ENCODE measurements around the gene NTSR1.
A peak's percentile ranks its signal among the peaks of the same experiment; 100 is the strongest.

The NTSR1 gene

DNA sequence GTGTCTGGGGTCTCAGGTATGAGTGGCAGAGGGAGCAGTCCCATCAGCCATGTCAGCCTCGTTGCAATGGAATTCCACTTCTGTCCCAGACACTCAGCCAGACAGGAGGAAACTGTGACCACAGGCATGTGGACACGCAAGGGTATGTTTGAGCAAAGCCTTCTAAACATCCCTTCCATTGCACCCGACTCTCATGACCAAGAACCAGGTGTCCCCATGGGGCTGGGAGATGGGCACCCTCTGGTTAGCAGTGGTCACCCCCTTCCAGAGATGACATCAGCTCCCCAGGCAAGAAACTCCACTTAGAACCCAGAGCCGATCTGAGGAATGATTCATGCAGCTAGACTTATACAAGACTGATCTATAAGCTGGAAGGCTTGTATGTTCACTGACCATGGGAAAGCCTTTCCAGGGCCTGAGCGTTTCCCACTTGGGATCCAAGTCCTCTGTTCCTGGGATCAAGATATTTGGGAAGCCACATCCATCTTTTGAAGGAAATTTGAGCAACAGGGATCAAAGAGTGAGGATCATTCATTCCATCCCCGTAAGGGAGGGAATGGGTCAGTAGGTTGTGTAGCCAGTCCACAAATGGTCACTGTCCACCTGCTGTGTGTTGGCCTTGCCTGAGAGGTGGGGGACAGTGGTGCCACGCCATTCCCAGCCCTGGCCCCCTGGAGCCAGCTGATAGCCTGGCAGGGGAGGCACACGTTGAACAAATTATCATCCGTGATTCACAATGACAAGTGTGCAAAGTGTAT is 83.7 kb downstream of the NTSR1 start:
- no peak for DNase-seq

DNA sequence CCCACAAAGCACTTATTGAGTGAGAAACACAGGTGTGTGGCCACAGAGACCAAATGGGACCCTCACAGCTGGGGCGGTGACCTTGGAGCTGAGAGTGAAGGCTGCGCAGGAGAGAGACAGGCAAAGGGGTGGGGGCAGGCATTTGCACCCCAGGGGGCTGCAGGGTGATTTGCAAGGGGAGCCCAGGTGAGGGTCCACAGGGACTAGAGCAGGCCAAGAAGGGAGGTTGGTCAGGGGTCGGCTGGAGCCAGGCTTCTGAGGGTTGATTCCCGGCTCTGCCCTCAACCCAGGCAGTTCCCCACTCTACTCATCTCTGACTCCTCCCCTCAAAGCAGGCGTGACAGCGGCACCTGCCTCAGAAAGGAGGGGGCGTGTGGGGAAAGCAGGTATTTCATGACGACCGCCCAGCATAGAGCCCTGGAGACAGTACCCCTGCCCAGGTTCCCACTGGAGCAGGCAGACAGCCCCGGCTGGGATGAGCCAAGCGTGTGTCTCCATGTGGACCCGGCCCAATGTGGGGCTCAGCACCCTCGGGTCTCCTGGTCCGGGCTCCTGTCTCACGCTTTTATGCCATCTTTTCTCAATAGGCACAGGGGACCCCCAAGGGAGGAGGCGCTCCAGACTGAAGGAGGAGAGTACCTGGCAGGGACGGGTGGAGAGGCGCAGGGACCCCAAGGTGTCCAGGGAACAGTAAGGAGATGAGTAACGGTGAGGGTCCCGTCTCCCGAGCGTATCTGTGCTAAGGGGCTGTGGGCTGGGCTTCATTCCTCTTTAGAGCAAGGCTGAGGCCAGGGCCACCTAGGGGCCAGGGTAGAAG is 84.5 kb downstream of the NTSR1 start:
- no peak for DNase-seq

GRCh38 chr20:62793757-62794006 is 85.0 kb downstream of the NTSR1 start:
- DNase-seq: no peak

GRCh38 chr20:62794007-62794724 is 85.5 kb downstream of the NTSR1 start:
- DNase-seq: peak; percentile 96

- DNase-seq: peak; percentile 64
Measured at GRCh38 chr20:62795023-62795761, 86.6 kb downstream of the NTSR1 start.

- no peak for DNase-seq
Measured at GRCh38 chr20:62796699-62797491, 88.3 kb downstream of the NTSR1 start.

DNA sequence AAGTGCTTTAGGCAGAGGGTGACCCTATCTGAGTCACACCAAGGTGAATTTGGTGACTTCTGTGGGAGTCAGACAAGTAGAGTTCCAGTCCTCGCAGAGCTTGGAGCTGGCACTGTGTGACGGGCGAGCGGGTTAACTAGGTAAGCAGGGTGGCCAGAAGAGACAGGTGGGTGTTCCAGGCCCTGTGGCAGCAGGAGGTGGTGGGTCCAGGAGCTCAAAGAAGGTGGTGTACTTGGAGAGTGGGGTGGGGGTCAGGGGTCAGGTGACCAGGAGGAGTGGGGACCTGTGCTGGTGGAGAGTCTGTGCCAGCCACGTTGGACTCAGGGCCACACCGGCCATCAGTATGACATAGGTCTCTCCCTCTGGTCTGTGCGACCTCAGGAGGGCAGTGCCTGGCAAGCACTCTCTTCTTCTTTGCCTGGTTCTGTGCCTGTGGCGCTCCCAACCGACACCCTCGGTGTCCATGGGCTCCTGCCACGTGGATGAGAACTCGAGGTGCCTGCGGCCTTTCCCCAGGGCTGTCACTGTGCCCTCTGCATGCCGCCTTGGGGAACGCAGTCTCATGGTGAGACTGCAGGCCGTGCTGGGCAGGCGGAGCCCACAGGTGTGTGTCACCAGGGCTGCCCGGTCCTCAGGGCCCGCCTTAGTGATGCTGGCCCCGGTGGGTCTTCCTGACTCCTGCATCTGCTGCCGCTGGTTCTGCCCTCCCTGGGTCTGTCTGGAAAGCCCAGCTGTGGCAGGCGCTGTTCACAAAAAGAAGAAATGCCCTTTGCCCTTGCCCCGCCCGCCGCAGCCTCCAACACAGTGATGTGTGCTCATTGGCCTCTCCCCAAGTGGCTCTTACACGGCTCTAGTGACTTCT is 89.3 kb downstream of the NTSR1 start:
- no peak for DNase-seq

DNA sequence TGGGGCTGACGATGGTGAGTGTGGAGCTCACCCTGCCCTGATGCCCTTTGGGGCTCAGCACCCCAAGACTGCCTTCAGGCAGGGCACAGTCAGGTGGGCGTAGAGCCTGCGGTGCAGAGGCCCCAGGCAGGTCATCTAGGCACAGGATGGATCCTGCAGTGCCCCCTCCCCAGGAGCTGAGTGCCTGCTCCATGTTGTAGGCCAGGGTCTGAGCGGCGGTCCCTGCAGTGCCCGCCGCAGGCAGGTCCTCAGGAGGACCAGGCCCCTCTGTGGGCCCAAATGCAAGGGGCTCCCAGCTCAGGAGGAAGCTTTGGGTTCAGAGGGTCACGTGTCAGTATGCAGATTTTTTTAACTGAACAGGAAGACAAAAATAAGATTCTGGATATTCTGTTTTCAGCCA is 90.4 kb downstream of the NTSR1 start:
- DNase-seq: no peak

- no peak for DNase-seq
Measured at GRCh38 chr20:62799459-62799858, 90.8 kb downstream of the NTSR1 start.

DNA sequence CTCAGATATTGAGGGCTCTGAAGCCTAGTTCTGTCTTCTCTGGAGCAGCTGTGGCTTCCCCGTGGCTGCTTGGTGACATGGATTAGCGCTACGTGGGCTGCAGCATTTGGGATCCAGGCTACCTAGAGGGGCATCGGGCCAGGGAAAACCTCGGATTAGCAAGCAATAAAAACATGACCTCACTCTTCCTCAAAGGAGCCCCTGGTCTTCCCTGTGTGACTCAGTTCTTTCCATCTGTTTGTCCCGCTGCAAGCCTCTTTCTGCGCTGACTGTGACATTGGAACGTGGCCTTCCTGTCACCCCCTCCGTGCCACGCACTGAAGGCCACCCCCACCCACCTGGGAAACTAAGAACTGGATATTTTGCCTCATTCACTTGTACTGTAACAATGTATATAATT is 91.2 kb downstream of the NTSR1 start:
- DNase-seq: no peak

DNA sequence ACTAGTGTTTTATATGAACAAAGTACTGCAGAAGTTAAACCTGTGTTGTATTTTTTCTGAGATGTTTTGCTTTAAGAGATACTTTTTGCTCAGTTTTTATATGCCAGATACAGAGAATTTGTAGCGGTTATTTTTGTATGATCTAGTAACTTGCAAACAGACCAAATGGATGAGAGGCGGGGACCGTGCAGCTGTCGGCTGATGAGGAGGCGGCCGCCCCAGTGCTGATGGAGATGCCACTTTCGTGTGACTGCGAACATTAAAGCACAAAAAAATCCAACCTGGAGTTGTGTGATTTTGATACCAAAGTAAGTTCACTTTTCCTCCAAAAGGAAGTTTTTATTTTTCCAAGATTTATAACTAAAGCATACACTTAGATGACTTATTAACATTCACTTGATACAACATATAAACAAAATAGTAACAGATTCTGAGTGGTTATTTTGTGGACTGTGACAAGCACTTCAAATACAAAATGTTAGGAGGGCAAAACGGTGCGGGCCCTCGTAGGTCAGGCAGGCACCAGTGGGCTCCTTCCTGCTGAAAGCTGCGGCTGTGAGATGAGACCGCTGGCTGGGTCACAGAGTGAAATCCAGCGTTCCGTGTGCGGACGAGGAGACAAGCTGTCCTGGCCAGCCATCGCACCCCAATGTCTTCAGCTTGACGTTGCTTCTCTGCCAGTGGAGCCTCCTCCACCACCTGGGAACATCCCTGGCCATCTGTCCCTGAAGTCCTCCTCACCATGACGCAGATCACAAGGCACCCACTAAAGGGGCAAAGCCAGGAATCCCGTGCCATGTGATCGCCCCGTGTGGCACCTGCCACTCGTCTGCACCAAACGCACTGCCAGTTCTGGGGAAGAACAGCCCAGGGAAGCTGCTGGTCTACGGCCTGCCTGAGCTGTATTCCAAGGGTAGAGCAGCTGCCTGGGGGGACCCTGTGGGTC is 92.0 kb downstream of the NTSR1 start:
- DNase-seq: no peak

DNA sequence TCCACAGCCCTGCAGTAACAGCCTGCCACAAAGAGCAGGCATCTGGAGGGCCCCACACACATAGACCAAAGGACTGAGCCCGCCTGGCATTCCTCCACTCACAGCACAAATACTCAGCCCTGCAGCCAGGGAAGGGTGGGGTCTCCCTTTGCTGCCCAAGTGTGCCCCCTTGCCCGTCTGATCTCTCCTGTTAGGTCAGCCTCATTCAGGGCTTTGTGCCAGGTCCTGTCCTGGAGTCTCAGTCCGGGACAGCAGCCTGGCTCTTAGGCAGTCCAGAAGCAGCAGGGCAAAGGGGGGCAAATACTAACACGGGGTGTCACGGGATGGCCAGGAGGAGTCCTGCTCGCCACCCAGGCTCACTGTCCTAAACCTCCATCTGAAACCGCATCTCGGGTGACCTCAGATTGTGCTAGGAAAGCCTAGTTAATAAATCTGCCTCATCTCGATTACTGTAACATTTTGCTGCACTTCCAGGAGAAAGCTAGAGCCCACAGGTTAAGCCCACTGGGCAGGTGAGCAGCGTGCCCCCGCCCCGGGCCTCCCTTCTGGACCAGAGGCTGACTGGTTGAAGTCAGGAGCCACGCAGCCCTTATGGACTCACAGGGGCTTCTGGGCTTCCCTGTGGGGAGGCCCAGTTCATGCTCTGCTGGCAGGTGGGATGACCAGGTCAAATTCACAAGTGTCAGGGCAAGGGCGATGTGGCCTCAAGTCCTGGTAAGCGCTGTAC is 92.8 kb downstream of the NTSR1 start:
- DNase-seq: no peak

GRCh38 chr20:62802026-62802712 is 93.5 kb downstream of the NTSR1 start:
- DNase-seq: no peak

DNA sequence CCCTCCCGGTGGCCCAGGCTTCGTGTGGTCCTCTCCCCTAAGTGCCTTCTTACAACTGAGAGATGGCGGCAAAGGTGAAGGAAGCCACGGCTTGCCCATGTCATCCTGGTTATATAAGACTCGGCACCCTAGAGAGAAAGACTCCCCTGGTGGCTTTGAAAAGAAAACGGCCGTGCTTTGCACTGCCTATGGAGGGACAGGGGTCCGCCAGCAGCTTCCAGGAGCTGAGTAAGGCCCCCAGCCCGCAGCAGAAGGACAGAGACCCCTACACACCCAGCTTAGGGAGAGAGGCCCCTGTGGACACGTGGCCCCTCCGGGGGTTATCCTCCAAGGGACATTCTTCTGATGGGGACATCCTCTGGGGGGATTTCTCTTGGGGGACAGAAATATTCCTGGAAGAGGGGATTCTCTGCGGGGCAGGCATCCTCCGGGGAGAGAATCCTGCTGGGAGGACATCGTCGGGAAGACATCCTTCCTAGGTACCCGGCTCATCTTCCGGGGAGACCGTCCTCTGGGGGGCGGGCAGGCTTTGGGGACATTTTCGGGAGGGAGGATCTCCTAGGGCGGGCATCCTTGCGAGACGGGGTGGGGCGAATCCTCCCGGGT is 95.5 kb downstream of the NTSR1 start:
- peak; percentile 32 for DNase-seq

- DNase-seq: peak; percentile 78
Measured at GRCh38 chr20:62804627-62805154, 96.1 kb downstream of the NTSR1 start, which contains the start of gene OGFR. Gene OGFR (plus strand): TSS chr20:62804835. CDS start chr20:62804860, 25 bp downstream.

DNA sequence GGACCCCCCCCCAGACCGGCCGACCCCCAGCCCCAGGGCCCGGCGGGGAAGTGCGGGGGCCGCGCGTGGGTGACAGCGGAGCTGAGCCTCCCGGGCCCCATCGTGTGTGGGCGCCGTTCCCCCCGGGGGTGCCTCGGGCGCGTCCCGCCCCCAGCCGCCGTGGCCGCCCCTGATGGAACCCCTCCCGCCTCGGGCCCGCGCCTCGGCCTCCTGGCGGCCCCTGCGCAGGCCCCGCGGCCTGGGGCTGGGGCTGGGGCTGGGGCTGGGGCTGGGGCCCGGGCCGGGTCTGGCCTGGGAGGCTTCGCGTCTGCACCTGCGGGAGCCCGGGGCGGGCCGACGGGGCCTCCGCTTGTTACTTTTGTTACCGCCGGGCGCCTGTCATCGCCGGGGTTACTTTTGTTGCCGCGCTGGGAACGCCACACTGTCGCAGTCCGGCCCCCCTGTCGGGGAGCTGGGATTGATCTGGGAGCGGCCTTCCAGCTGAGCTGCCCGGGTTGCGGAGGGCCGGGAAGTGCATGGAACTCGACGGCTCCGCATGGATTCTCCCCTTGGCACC is 96.6 kb downstream of the NTSR1 start:
- DNase-seq: no peak

DNA sequence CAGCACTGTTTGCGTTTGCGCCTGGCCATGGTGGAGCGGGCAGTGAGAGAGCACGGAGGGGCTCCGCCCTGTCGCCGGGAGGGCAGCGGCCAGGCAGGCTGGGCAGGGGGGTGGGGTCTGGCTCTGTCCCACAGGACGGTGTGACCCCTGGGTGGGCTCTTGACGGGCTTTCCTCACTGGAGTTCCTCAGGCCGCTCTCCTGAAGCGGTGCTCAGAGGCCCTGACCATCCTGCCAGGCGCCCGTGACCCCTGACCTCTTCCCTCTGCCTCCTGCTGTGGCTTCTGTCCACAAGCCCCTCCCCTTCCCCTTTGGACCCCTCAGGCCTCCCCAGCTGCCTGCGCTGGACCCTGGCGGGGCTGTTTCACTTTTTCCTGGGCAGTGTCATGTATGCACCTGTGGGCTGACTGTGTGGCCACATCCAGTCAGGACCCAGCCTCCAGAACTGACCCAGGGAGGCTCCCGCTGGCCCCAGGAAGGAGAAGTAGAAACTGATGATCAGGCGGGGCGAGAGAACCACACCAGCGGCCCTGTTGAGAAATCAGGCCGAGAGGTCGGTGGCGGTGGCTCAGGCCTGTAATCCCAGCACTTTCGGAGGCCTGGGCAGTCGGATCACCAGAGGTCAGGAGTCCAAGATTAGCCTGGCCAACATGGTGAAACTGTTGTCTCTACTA is 97.2 kb downstream of the NTSR1 start:
- no peak for DNase-seq
